HG03342 (cell line): ENCODE results near the gene PDE6A.
A peak's percentile ranks its signal among the peaks of the same experiment; 100 is the strongest.

Experiments used
- ATAC-seq: cut with Tn5 transposase; IDR thresholded peaks from one replicate; pipeline ENCODE4 v1.9.1; 2021; ENCODE audit warnings: mild to moderate bottlenecking, moderate library complexity; ENCODE audit not compliant: unreplicated experiment

The PDE6A gene

GRCh38 chr5:149840226-149840825 is 104.3 kb downstream of the PDE6A start:
- ATAC-seq, result no peak

GRCh38 chr5:149839761-149840160 is 104.8 kb downstream of the PDE6A start:
- ATAC-seq, result no peak

- ATAC-seq, result no peak
Observed at GRCh38 chr5:149838881-149839739, 105.5 kb downstream of the PDE6A start.

GRCh38 chr5:149837680-149838269 is 106.8 kb downstream of the PDE6A start:
- ATAC-seq, result no peak

- no peak for ATAC-seq
Observed at GRCh38 chr5:149836451-149837139, 108.0 kb downstream of the PDE6A start.

GRCh38 chr5:149834246-149834855 is 110.2 kb downstream of the PDE6A start:
- ATAC-seq, result peak; percentile 32

- no peak for ATAC-seq
Observed at GRCh38 chr5:149833116-149833827, 111.3 kb downstream of the PDE6A start.

GRCh38 chr5:149832636-149833035 is 112.0 kb downstream of the PDE6A start:
- no peak for ATAC-seq

- peak; percentile 78 for ATAC-seq
Observed at GRCh38 chr5:149831492-149831891, 113.1 kb downstream of the PDE6A start.

GRCh38 chr5:149830579-149830978 is 114.0 kb downstream of the PDE6A start:
- no peak for ATAC-seq

- ATAC-seq, result no peak
Observed at GRCh38 chr5:149829954-149830353, 114.6 kb downstream of the PDE6A start.

- no peak for ATAC-seq
Observed at GRCh38 chr5:149828161-149829011, 116.2 kb downstream of the PDE6A start.

- no peak for ATAC-seq
Observed at GRCh38 chr5:149827546-149827945, 117.0 kb downstream of the PDE6A start.

GRCh38 chr5:149827086-149827485 is 117.5 kb downstream of the PDE6A start:
- no peak for ATAC-seq

GRCh38 chr5:149826574-149826973 is 118.0 kb downstream of the PDE6A start:
- ATAC-seq, result no peak

- ATAC-seq, result no peak
Observed at GRCh38 chr5:149824846-149825245, 119.7 kb downstream of the PDE6A start.

GRCh38 chr5:149824120-149824519 is 120.5 kb downstream of the PDE6A start:
- ATAC-seq, result no peak

- ATAC-seq, result no peak
Observed at GRCh38 chr5:149823375-149823774, 121.2 kb downstream of the PDE6A start.

GRCh38 chr5:149822301-149822700 is 122.3 kb downstream of the PDE6A start:
- ATAC-seq, result no peak
